GM18499 (cell line): Measurements from ENCODE around the gene MMEL1.

Experiments used
- ATAC-seq: cut with Tn5 transposase; IDR thresholded peaks from one replicate; pipeline ENCODE4 v1.9.1; 2021; ENCODE audit warnings: moderate number of reproducible peaks; ENCODE audit not compliant: insufficient read depth, unreplicated experiment

MMEL1 gene

DNA sequence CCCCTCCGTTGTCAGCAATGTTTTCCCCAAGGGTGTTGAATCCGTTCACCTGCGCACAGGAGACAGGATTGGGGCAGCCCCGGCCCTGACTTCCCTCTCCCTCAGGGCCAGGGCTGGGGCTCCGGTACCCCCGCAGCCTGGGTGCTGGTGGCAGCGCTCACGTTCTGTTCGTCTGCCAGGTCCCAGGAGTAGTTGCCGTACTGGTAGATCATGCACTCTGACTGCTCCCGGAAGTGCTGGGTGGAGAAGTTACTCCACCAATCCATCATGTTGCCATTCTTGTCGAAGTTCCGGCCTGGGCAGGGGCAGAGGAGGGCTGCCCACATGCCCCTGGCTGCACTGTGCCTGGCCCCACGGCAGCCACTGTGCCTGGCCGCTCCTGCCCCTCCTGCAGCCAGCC lies 40.1 kb downstream of the MMEL1 start:
- no peak for ATAC-seq

DNA sequence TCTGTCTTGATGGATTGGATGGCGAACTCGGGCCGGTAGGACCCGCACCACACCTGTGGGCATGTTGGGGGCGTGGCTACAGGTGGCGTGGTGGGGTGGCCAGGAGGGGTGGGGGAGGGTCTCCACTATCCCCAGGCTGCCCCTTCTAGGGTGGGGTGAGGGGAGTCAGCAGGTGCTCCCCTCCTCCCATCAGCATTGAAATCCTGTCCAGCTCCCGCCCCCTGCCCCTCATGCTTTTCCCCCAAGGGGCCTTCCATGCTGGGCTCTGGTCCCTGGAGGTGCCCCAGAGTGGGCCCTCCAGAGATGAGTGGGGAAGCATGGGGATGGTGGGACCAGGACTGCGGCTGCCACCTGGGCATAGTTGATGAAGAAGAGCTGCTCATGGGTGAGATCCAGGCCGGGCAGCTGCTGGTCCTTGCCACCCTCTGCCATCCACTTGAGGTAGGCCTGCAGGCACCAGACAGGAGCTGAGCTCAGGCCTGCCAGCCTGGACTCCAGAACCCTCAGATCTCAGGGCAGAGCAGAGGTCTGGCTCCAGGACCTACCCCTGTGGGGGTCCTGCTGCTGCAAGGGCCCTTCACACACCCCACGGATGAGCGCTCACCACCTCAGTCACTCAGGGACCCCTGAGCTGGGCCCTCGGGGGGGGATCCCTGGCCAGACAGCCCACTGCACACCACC lies 41.1 kb downstream of the MMEL1 start:
- no peak for ATAC-seq

DNA sequence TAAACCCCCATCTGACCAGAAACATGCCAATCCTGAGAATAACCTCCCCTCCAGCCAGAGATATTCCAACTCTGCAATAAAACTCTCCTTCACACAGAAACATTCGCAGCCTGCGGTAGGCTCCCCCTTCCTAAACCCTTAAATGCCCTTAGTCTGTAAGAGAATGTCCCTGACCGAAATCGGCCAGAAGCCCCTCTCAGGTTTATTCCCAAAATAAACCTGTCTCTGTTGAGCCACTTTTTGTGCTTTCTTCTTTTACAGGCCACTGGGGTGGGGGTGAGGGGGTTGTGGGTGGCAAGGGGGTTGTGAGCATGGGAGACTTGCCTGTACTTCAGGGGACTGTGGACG lies 41.6 kb downstream of the MMEL1 start:
- no peak for ATAC-seq

DNA sequence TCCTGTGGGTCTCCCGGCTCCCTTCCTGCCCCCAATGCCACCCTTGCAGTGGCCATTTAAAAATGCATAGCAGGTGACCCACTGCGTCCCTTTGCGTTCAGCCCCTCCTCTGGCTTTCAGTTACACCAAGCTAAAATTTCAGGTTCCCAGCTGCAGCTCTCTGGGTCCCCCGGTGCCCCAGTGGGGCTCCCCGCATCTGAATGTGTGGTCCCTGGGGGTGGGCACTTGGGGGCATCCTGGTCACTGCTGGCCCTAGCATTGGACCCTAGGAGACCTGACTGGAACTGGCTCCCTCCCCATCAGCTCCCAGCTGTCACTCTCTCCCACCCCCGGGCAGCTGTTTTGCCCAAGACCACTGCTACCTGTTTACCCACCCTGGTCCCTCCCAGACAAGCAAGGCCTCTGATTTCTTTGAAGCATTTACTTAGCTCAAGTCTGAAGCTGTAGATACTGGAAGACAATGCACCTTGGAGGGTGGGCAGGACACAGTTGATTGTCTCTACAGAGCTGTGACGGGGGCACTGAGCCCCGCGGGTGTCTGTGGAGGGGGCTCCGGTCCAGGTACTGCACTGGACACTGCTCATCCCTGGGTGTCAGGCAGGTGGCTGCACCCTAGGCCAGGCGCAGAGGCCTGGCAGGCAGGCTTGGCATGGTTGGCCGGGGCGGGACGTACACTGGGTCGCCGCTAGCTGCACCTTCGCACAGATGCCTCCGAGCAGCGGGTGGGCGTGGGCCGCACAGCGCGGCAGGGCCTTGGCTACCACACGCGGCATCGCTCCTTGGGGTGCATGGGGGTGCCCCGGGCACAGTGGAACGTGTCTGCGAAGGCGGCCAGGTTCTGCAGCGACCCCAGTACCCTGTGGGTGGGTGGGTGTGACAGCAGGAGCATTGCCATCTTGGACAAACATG lies 42.3 kb downstream of the MMEL1 start:
- no peak for ATAC-seq

DNA sequence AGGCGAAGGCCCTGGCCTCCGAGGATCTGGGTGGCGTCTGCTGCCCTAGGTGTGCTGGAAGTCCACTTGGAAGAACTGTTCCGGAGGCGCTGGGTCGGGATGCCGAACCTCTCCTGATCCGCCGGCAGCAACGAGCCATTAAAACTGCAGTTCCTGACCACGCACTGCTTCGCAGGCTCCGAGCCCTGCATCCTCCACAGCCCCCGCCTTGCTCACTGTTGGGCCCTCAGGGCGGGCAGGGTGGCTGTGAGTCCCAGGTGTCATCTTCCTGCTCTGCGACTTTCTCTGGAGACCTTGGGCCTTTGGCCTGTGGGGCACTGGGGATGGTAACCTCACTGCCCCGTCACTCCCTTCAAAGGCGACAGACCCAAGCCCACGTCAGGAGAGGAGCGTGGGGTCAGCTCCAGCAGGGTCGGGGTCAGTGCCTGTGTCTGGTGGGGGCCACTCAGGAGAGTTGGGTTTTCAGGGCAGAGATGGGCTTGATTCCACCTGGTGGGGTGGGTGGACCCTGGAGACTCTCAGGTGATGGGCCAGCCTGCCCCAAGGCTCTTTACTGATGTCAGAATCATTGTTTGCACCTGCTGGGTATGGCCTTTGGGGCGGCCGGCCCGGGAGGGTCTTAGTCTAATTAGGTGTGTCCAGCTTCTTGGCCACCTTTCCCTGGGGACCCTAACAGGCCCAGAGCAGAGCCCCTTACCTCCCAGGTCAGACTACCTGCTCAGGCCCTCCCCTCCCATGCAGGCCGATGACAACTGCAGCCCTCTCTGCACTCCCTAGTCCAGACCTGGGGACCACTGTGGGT lies 43.2 kb downstream of the MMEL1 start:
- no peak for ATAC-seq

DNA sequence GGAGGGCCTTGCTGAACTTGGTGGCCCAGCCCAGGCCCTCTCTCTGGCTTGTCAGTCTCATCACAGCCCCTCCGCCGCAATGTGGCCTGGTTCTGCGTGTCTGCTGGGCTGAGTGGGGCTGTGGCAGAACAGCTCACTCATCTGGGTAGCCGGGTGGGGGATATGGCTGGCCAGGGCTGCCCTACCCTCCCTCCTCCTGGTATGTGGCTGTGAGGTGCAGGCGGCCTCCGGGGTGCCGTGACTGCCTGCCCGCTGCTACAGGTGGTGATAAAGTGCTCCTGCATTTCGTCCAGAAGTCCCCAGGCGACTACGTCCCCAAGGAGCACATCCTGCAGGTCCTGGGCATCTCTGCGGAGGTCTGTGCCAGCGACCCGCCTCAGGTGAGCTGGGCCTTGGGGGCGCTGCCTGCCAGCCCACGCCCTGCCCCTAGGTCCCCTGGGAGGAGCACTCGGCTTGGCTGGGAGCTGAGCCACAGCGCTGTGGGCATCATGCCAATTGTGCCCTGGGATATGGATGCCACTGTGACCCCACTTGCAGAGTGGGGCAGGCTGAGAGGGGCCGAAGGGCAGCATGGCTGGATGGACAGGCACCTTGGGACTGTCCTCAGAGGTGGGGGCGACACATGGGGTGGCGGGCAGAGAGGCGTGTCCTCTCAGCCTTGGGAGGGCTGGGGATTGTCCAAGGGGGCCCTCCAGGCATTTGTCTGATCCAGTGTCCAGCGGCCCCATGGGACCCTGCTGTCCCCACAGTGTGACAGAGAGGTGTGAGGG lies 44.0 kb downstream of the MMEL1 start:
- no peak for ATAC-seq

DNA sequence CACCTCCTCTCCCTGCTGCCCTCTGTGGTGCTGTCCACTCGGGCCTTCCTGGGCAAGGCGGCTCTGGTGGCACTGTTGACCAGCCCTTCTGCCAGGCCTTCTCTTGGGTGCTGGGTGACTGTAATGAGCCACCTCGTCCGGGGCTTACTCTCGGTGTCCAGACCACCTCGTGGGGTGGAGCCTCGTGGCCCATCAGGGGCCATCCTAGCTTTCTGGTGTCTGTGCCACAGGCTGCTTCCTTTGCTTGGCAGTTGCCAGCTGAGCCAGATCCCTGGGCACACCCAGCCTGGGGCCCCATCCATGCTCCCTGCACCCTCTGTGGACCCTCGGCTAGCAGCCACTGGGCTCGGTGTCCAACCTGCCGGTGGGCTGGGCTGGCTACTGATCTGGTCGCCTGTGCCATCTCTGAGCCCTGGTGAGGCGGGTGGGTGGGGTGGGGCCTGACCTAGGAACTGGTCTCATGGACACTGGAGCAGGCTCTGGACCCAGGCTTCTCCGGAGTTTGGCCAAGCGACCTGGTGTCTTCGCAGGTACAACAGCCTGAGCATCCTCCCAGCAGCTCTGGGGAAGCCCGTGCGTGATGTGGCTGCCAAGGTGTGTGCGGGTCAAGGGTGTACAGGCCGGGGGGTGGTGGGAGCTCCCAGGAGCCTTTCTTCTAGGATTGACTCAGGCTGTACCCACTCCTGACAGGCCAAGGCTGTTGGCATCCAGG lies 44.8 kb downstream of the MMEL1 start:
- no peak for ATAC-seq

DNA sequence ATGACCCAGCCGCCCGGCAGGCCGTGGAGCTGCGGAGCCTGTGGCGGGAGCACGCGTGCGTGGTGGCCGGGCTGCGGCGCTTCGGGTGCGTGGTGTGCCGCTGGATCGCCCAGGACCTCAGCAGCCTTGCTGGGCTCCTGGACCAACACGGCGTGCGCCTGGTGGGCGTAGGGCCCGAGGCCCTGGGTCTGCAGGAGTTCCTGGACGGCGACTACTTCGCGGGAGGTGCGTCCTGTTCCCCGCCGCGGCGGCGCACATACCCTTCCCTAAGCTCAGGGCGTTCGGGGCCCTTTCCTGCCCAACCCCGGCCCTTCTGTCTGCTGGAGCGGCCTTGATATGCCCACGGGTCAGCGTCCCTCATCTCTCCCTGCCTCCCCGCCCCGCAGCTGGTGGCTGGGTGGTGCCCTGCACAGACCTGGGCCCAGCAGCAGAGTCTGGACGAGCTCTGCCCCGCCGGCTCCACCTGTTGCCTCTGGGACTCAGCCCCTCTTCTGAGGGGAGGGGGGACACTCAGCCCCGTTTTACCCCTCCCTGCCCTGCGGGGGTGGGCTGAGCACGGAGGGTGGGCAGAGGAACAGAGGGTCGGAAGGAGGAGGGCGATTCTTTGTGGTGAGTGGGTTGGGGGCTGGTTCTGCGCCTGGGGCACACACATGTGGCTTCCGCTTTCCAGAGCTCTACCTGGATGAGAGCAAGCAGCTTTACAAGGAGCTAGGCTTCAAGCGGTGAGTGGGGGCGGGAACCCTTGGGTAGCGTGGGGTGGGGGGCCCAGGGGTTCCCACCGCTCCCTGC lies 45.6 kb downstream of the MMEL1 start:
- no peak for ATAC-seq

DNA sequence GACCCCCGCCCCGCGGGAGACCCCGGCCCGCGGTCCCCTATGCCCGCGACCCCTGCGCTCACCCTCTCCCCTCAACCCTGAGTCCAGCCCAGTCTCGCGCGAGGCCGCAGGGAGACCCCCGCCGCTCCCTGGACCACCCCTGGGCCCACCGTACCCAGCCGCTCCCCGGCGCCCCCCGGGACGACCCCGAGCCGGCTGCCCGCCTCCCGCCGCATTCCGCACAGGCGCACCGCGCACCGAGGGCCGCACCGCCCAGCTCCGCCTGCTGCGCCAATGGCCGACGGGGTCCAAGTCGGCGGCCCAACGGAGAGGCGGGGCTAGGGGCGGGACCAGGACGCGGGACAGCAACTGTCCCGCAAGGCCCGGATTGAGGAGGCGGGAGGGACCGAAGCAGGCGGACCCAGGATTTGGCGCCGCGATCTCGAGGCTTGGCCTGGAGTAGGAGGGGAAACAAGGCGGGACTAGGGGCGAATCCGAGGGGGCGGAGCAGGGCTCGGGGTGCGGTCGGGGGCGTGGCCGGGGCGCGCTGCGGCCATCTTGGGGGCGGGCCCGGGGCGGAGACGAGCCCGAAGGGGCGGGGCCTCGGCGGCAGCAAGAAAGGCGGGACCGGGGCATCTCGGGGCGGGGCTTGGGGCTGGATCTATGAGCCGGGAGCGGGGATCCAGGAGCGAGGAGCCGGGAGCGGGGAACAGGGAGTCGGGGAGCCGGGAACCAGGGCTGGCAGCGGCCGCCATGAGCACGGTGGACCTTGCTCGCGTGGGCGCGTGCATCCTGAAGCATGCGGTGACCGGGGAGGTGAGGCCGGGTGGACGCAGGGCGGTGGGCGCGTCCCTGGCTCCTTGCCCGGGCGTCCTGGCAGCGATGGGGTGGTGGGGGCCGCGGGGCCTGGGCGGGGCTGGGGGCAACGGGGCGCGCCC lies 46.4 kb downstream of the MMEL1 start, which contains the start of gene PRXL2B:
Gene PRXL2B (plus strand): TSS at position 624 of the 917 bp plus-strand sequence. CDS start 109 bp downstream, at position 733.
- ATAC-seq: peak; percentile 33

DNA sequence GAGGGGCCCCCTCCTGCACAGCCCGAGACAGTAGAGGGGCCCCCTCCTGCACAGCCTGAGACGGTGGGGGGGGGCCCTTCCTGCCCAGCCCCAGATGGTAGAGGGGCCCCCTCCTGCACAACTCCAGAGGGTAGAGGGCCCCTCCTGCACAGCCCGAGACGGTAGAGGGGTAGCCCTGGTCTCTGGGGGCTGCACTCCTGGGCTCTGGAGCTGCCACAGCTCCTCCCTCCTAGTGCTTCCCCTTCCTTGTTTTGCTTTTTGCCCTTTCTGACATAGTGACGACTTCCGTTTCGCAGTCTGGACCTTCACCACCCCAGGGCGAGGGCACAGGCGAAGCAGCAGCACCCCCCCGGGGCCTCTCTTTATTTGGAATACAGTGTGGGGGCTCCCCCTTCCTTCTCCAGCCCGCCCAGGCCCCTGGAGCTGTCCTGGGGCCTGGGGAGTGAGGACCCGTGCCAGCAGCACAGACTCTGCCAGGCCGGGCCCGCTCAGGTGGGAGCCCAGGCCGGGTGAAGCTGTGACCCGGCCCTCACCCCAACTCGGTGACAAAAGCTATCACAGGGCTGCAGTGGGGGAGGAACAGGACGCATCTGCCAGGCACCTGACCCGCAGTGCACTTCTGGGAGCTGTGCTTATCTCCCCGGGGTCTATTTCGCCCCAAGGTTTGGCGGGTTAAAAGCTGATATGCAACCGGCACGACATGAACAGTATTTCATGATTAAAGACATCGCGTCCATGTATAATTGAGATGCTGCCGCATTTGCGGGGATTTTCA lies 47.3 kb downstream of the MMEL1 start:
- no peak for ATAC-seq

DNA sequence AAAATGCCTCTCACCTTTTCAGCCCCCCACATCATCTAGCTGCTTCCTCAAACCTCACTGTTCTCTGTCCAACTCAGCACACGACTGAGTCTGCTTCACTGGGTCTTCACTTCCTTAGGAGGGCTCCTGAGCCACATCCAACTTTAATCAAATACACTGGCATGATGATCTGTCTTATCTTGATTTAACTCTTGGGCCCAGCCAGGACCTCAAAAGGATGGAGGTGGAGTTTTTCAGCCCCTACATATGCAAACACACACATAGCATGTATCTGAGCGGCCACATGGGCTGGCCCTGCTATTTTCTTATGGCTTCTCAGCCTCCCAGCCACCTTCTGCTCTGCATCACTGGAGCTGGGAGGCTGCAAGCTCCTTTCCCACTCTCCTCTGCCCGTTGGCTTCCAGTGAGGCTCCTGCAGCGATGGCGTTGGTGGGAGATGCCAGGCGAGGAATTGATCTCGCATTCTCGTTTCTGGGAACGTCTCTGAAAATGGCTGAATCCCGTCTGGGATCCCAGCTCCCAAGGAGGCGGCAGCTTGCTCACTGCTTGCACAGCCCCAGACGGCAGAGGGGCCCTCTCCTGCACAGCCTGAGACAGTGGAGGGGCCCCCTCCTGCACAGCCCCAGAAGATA lies 48.0 kb downstream of the MMEL1 start:
- no peak for ATAC-seq

DNA sequence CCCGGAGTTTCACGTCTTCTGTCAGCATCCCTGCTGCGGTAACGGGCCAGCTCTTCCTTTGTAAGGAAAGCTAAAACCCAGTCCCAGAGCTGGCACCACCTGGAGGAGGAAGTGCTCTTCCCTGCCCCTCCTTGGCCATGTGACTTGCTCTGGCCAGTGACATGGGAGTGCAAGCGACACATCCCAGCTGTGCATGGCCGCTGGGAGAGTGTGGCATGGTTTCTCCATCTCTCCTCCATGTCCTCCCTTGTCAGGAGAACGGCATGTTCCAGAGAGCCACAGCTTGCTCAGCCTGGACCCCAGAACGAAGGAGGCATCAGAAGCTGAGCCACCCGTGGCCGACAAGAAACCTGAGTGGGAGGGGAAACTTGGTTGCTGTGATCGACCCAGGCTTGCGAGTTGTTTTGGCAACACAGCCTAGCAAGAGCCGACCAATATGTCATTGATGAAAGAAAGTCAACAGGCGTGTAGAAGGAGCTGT lies 48.9 kb downstream of the MMEL1 start:
- ATAC-seq: no peak

DNA sequence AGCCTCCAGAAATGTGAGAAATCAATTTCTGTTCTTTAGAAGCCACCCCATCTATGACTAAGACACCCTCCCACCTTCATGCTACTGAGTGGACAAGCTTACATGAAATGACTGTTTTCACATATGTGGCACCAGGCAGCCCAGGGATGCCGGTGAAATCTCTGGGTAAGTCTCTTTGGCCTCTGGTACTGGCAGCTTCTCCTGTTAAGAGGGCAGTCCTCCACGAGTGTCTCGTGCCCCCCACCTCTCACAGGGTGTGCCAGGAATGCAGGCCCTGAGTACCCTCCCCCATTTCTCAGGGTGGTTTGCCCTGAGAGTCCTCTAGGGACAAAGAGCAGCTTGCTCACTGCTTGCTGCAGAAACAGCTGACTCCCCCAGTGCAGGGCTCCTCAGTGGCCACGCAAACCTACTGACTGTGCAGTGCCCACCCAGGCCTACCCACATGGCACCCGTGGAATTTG lies 49.5 kb downstream of the MMEL1 start:
- no peak for ATAC-seq

DNA sequence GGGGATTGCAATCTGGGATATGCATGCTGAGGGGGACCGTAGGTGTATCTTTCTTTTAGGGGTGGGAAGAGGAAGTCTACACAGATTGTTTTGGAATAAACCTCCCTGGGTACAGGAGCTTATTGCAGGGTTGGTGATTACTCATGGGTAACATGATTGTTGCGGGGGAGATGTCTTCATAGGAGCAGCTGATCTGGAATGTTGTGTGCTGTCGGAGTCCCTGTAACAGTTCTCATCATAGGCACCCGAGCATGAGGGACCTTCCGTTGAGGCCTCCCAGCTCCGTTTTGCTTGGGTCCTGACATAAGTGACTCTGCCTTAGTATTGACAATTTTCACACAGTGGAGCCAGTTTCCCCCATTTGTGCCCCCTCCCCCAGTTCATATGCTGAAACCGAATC lies 50.4 kb downstream of the MMEL1 start:
- no peak for ATAC-seq

DNA sequence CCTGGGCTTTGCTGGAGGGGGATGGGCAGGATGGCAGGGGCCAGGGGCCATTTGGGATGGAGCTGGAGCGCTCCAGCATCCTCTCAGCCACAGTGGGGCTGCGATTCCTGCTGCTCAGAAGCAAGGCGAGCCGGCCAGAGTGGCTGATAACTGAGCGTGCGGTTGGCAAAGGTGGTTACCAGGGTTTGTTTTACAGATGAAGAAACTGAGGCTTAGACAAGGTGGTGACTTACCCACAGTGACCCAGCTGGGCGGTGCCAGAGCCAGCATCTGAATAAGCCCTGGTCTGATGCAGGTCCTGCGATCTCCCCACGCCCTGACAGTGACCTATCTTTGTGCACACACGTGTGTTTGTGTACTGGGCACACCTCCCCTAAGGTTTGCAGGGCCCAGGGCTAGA lies 52.1 kb downstream of the MMEL1 start:
- ATAC-seq: no peak

DNA sequence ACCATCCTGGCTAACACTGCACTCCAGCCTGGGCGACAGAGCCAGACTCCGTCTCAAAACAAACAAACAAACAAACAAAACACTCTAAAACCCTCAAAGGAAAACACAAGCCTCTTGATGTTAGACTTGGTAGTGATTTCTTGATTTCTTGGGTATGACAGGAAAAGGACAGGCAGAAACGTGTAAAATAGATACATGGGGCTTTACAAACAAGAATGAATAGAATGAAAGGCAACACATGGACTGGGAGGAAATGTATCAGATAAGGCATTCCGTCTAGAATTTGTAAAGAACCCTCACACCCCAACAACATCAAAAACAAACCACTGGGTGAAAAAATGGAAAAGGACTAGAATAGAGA lies 54.1 kb downstream of the MMEL1 start:
- no peak for ATAC-seq
